Fibroblast of skin of right quadriceps (primary cell): ENCODE results near the gene LGR6.

ENCODE experiments used
- DNase-seq: peaks from one replicate; pipeline ENCODE4 v3.0.0-alpha.2; 2013

The LGR6 gene

DNA sequence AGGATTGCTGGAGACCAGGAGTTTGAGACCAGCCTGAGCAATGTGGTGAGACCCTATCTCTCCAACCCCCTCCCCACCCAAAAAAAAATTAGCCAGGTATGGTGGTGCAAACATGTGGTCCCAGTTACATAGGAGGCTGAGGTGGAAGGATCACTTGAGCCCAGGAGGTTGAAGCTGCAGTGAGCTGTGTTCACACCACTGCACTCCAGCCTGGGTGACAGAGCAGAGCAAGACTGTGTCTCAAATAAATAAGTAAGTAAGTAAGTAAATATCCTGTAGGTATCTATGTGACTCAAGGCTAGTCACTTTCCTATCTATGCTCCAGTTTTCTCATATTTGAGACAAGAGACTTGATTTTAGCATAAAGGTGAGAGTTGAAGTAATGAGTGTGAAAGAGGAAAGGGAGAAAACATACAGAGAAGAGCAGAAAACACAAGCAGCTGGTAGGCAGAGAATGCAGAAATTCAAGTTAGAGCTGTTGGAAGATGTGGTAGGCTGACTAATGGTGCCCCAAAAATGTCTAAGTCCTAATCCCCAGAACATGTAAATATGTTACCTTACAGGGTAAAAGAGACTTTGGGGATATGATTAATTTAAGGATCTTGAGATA, 162.4 kb downstream of the LGR6 start:
- no peak for DNase-seq

DNA sequence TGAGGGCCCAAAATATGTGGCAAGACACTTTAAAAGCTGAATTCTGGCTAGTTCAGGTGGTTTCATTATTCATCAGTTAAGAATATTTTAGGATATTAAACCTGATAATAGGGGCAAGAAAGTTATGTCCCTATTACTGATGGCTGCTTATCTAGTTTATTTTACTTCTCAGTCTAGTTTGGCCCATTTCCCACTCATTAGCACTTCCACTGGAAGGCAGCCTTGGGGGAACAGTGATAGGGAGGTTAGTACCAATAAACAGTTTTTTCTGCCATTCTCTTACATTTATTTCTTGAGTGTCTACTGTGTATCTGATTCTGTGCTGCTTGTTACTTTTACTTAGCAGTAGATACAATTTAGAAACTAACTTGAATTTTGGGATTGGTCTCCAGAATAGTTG, 163.9 kb downstream of the LGR6 start:
- no peak for DNase-seq

DNA sequence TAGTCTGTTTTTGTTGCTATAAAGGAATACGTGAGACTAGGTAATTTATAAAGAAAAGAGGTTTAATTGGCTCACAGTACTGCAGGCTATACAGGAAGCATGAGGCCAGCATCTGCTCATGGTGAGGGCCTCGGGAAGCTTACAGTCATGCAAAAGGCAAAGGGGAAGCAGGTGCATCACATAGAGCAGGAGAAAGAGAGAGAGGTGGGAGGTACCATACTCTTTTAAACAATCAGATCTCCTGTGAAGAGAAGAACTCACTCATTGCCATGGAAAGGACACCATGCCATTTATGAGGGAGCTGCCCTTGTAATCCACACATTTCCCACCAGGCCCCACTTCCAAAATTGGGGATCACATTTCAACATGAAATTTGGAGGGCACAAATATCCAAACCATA, 167.6 kb downstream of the LGR6 start:
- no peak for DNase-seq

DNA sequence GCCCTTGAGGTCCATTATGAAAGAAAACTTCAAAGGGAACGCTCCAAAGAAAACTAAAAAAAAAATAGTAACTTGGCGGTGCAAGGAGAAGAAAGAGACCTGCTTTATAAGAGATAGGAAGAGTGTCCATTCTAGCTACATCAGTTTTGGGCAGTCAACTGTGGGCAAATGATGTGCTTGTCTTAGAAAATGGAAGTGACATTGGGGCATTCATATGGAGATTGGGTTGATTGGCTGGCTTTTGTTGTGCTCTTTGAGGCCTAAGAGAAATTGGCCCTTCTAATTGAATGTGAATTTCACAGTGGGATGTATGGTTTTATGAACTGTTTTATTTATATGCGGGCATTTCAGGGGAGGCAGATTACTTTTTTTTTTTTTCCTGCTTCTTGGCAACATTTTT, 168.1 kb downstream of the LGR6 start:
- DNase-seq: no peak

DNA sequence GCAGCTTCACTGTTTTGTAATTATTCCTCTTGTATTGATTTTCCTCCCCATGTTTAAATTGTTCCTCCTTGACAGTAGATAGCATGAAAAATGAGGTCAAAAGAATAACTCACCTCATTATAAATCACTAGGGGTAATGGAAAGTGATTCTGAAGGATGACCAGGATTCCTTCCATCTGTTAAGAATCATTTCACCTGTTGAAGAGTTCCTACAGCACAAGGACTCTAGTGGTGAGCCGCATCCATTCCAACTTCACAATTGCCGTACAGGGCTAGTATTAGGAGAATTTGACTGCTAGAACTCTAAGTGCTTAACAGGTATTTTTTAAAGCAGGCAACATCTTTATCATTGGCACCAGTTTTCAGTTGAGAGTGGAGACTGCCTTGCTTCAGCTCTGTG, 168.6 kb downstream of the LGR6 start:
- no peak for DNase-seq

DNA sequence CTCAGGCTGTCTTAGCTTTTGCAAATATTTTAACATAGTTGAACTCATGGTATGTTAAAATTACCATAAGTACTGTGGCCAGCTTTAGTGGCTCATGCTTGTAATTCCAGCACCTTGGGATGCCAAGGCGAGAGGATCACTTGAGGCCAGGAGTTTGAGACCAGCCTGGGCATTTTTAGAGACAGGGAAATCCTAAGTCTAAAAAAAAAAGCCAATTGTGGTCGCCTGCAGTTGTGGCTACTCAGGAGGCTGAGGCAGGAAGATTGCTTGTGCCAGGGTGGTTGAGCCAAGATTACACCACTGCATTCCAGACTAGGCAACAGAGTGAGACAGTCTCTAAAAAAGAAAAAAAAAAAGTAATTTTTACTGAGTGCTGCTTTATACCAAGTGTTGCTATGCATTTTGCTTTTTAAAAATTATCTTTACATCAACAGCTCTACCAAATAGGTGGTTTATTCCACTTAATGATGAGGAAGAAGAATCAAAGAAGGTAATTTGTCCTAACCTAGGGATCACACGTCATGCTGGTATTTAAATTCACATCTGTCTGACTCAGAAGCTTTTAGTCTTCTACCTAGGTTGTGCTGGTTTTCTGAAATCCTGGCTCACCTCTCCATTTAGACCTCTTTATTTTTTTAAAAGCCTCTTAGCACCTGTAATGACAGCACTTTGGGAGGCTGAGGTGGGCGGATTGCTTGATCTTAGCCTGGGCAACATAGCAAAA, 171.7 kb downstream of the LGR6 start:
- DNase-seq: peak; percentile 35

DNA sequence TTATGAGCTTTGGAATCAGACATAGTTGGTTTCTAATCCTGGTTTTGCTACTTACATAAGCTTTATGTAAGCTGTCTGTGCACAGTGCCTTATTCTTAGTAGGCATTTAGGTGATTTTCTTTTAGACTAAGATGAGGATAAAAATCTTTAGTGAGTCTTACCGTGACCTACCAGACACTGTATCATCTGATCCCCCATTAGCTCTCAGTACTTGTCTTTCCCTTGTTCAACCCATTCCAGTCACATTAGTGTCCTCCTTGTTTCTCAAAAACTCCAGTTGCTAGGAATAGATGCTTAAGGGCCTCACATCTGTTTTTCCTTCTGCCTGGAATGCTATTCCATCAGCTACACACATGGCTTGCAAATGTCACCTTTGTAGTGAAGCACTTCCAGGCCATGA, 173.7 kb downstream of the LGR6 start:
- peak; percentile 56 for DNase-seq
